C4-2B (cell line): ENCODE measurements around the gene C7orf33.
"Not testable (repeated sequence)": the region's sequence is repeated elsewhere in the genome, so short reads cannot be mapped to it uniquely, and the experiment has no call there.

Source experiments
- CTCF ChIP-seq: fragments of 450-650 bp; conservative IDR thresholded peaks from 2 replicates; pipeline ENCODE4 v1.5.1; 2017; ENCODE audit warnings: mild to moderate bottlenecking
- ZFX ChIP-seq: fragments of 450-650 bp; IDR thresholded peaks from 2 replicates; pipeline ENCODE4 v1.6.1; 2017

GRCh38 chr7:148573581-148573980 lies 17.0 kb upstream of the C7orf33 start:
- not testable (repeated sequence) for TF ChIP-seq CTCF, ZFX
